Naive thymus-derived CD8-positive, alpha-beta T cell (primary cell): Measurements from ENCODE around the gene LIG3. TPM values are rescaled to one million over a fixed set of nuclear protein-coding genes. Genes with fewer than 3 reads are reported as not detected.
A peak's percentile ranks its signal among the peaks of the same experiment; 100 is the strongest.
"Not testable (repeated sequence)": the region's sequence is repeated elsewhere in the genome, so short reads cannot be mapped to it uniquely, and the experiment has no call there.

Experiments used
- ATAC-seq, 2 donors: fragments of 150-1000 bp; cut with Tn5 transposase in 1 of 2; sonication (Bioruptor Pico), chemical (Tn5 transposase) in 1 of 2; 1 replicate in 1 of 2; 2 replicates in 1 of 2; pipeline ENCODE4 v1.10.0; 2021; ENCODE audit warnings: mild to moderate bottlenecking in 2 of 2, moderate library complexity in 2 of 2
- POLR2A ChIA-PET: fragments of 350-600 bp; sonication (Branson Sonifier 250); formaldehyde crosslinking; loops from one replicate; lab custom pipeline; 2021; ENCODE audit warnings: antibody characterized with exemption; lab: Charles Lee
- DNase-seq, 10 donors: peaks; one replicate each; pipeline versions ENCODE4 v3.0.0 to v3.0.0-alpha.2; 2020 to 2022
- H3K27ac Mint-ChIP-seq, 10 donors: one replicate each; pipeline ENCODE4 v1.8.0; 2020 to 2022; ENCODE audit warnings: mild to moderate bottlenecking in 10 of 10, mixed read lengths in 10 of 10, moderate library complexity in 4 of 10, inconsistent platforms in 1 of 10
- H3K27me3 Mint-ChIP-seq, 5 donors: one replicate each; pipeline ENCODE4 v1.8.0; 2021 to 2022; ENCODE audit warnings: mixed read lengths in 5 of 5
- H3K36me3 Mint-ChIP-seq, 3 donors: one replicate each; pipeline ENCODE4 v1.8.0; 2020 to 2022; ENCODE audit warnings: mixed read lengths in 3 of 3, mild to moderate bottlenecking in 2 of 3, inconsistent platforms in 1 of 3
- H3K4me1 Mint-ChIP-seq, 4 donors: one replicate each; pipeline ENCODE4 v1.8.0; 2021 to 2022; ENCODE audit warnings: mixed read lengths in 4 of 4
- H3K4me3 Mint-ChIP-seq, 10 donors: one replicate each; pipeline ENCODE4 v1.8.0; 2020 to 2022; ENCODE audit warnings: mild to moderate bottlenecking in 10 of 10, mixed read lengths in 10 of 10, moderate library complexity in 6 of 10, inconsistent platforms in 1 of 10
- H3K9me3 Mint-ChIP-seq, 9 donors: one replicate each; pipeline ENCODE4 v1.8.0; 2020 to 2022; ENCODE audit warnings: mixed read lengths in 9 of 9, mild to moderate bottlenecking in 3 of 9, inconsistent platforms in 1 of 9, moderate library complexity in 1 of 9
- polyA plus RNA-seq, 3 donors: library from polyadenylated mRNA; unstranded; fragments of 300-500 nt; fragmentation: Illumina TruSeq; gene quantifications; one replicate each; pipeline ENCODE4 v1.2.3, GENCODE V29; 2021
- total RNA-seq, 8 experiments: library from RNA in 2 of 8; stranded (reverse) in 2 of 8; gene quantifications; one replicate each; pipeline ENCODE4 v1.2.3 and lab custom pipeline; 2021 to 2026

The LIG3 gene
- total and polyA plus RNA-seq, 5 experiments from 2014 or later: 12.2 to 51.7 (median 15.2) TPM

DNA sequence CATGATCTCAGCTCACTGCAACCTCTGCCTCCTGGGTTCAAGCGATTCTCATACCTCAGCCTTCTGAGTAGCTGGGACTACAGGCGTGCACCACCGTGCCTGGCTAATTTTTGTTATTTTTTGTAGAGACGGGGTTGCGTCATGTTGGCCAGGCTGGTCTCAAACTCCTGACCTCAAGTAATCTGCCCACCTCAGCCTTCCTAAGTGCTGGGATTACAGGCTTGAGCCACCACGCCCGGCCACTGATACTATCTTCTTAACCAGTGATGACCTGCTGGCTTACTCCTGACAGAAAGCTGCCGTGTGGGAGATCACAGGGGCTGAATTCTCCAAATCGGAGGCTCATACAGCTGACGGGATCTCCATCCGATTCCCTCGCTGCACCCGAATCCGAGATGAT is 20.7 kb downstream of the LIG3 start:
- H3K9me3 Mint-ChIP-seq, H3K27me3 Mint-ChIP-seq, H3K4me3 Mint-ChIP-seq, ATAC-seq, DNase-seq, H3K4me1 Mint-ChIP-seq: not testable (repeated sequence)
- H3K36me3 Mint-ChIP-seq: peaks cover 0 to 55% (median under 1%) of the 10 kb centered on the region in 3 donors
- peak overlapping the region in 5 of 10 donors; percentile 4 to 40 (median 38) for H3K27ac Mint-ChIP-seq
- POLR2A ChIA-PET: interaction anchor here (1.3 to 3.4 kb wide), 2 partner anchors 22 to 89 kb away, joined by 7 to 18 read pairs; no protein-coding TSS in a partner anchor

DNA sequence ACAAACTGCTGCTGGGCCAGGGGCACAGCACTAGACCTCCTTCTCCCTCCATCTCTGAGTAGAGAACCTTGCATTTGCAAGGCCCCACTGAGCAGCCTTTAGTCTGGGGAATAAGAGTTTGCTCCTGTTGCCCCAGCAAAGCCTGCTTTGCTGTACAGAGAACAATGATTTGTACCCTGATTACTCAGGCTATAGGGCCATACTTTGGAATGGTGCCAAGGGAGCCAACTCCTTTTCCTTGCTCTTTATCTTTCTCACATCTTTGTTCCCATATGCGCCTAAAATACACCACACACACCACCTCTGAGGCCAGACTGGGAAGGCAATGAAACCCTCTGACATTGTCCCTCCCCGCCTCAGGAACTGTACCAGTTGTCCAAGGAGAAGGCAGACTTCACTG is 21.2 kb downstream of the LIG3 start:
- H3K9me3 Mint-ChIP-seq: no peaks in the 10 kb centered on the region
- POLR2A ChIA-PET: no interaction called here

DNA sequence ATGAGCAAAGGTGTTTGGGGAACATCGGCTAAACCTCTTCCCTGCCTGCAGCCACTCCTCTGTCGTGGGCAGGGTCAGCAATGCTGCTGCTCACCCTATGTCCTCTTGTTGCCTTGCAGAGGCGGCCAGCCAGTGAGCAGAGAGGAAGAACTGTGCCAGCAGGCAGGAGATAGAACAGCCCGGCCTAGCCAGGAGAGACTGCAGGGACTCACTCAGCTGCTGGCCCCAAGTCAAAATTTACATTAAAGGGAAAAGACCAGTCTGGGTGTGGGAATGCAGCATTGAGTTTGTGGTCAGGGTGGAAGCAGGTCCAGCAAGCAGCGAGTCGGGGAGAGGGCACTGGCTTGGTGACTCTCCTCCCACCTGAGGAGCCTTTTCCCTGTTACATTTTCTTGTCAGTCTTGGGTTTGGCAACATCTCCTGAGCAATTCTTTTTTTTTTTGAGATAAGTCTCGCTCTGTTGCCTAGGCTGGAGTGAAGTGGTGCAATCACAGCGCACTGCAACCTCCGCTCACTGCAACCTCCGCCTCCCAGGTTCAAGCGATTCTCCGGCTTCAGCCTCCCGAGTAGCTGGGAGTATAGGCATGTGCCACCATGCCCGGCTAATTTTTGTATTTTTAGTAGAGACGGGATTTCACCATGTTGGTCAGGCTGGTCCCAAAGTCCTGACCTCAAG is 22.7 kb downstream of the LIG3 start:
- POLR2A ChIA-PET: no interaction called here
- DNase-seq (no peak), ATAC-seq (no peak)
- peaks cover 4 to 6% (median 5%) of the 10 kb centered on the region in 4 donors for H3K4me1 Mint-ChIP-seq
- no peaks in the 10 kb centered on the region for H3K9me3 Mint-ChIP-seq
- H3K27me3 Mint-ChIP-seq: no peaks in the 10 kb centered on the region
- H3K4me3 Mint-ChIP-seq: no peak overlapping the region
- peaks cover 0 to 67% (median 0%) of the 10 kb centered on the region in 3 donors for H3K36me3 Mint-ChIP-seq
- peak overlapping the region in 8 of 10 donors; percentile 20 to 74 (median 56) for H3K27ac Mint-ChIP-seq

More for the DNA sequence above, 21.2 kb downstream of the LIG3 start:
- no peak for DNase-seq
- peaks cover 4 to 6% (median 5%) of the 10 kb centered on the region in 4 donors for H3K4me1 Mint-ChIP-seq
- ATAC-seq: no peak
- no peaks in the 10 kb centered on the region for H3K27me3 Mint-ChIP-seq
- peak overlapping the region in 6 of 10 donors; percentile 26 to 67 (median 41) for H3K27ac Mint-ChIP-seq
- H3K36me3 Mint-ChIP-seq: peaks cover 0 to 54% (median 0%) of the 10 kb centered on the region in 3 donors
- H3K4me3 Mint-ChIP-seq: no peak overlapping the region

GRCh38 chr17:35003778-35004177 is 23.5 kb downstream of the LIG3 start:
- Mint-ChIP-seq H3K36me3 (peaks cover 0 to 65% (median 0%) of the 10 kb centered on the region in 3 donors), H3K9me3 (no peaks in the 10 kb centered on the region), H3K4me3 (no peak overlapping the region), H3K27ac (peak overlapping the region in 7 of 10 donors; percentile 3 to 87 (median 49)), H3K27me3 (no peaks in the 10 kb centered on the region), H3K4me1 (peaks cover 0 to 6% (median 0%) of the 10 kb centered on the region in 4 donors)
- POLR2A ChIA-PET: interaction anchor here (2.0 kb wide), 1 partner anchor 19 kb away, joined by 5 read pairs; no protein-coding TSS in a partner anchor
- DNase-seq (no peak), ATAC-seq (no peak)

DNA sequence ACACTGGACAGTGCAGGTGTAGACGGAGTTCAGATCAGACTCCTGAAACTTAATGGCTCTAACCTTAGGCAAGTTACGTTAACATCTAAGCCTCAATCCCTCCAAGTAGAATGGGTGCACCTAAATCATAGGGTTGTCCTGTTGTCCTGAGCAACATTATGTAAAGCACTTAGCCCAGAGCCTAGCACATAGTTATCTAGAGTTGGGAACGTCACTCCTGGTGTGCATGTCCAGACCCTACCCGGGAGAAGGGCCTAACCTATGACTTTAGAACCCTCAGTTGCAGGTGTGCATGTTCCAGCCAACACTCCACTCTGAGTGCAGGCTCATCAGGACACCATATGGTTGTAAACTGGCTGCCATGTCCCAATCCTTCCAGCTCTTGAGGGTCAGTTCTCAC is 26.0 kb downstream of the LIG3 start:
- Mint-ChIP-seq H3K4me1 (peaks cover 0 to 7% (median 0%) of the 10 kb centered on the region in 4 donors), H3K9me3 (no peaks in the 10 kb centered on the region)
- POLR2A ChIA-PET: interaction anchor here (0.7 to 1.0 kb wide), 2 partner anchors 13 to 38 kb away, joined by 3 read pairs; no protein-coding TSS in a partner anchor

DNA sequence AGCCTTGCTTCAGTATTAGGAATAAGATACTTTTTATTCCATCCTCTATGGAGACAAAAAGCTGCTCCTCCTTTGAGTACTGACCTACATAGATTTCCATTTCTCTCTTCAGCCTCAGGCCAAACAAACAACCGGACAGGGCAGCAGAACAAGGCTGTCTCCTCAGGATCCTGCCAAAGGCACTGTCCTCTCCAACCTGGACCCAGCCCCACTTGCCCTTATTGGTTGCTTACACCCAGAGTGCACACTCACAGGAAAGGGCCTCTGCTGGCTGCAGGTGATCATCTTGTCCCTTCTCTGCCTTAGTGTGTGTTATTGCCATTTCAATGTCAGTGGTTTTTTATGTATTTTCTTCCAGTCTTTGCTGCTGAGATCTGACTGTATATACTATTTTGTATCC is 26.6 kb downstream of the LIG3 start:
- Mint-ChIP-seq H3K36me3 (peaks cover 0 to 71% (median 1%) of the 10 kb centered on the region in 3 donors), H3K27me3 (no peaks in the 10 kb centered on the region), H3K9me3 (no peaks in the 10 kb centered on the region), H3K4me3 (no peak overlapping the region), H3K4me1 (peaks cover 0 to 7% (median 2%) of the 10 kb centered on the region in 4 donors), H3K27ac (peak overlapping the region; percentile 2 to 83 (median 64))
- no peak for ATAC-seq
- POLR2A ChIA-PET: interaction anchor here (0.7 to 1.0 kb wide), 2 partner anchors 13 to 37 kb away, joined by 3 read pairs; no protein-coding TSS in a partner anchor
- DNase-seq: no peak

More for the DNA sequence above, 26.0 kb downstream of the LIG3 start:
- Mint-ChIP-seq H3K4me3 (no peak overlapping the region), H3K27ac (peak overlapping the region in 8 of 10 donors; percentile 9 to 74 (median 44)), H3K27me3 (no peaks in the 10 kb centered on the region), H3K36me3 (peaks cover 0 to 71% (median 1%) of the 10 kb centered on the region in 3 donors)
- ATAC-seq (no peak), DNase-seq (no peak)

- no peaks in the 10 kb centered on the region for H3K9me3 Mint-ChIP-seq
- peaks cover 0 to 80% (median 3%) of the 10 kb centered on the region in 3 donors for H3K36me3 Mint-ChIP-seq
- DNase-seq: no peak
- H3K27ac Mint-ChIP-seq: peak overlapping the region in 4 of 10 donors; percentile 18 to 78 (median 40)
- ATAC-seq: no peak
- POLR2A ChIA-PET: interaction anchor here (0.7 to 1.9 kb wide), 3 partner anchors 13 to 48 kb away, joined by 3 to 8 read pairs (median 5); no protein-coding TSS in a partner anchor
- H3K4me1 Mint-ChIP-seq: peaks cover 0 to 4% (median 2%) of the 10 kb centered on the region in 4 donors
- H3K27me3 Mint-ChIP-seq: no peaks in the 10 kb centered on the region
- no peak overlapping the region for H3K4me3 Mint-ChIP-seq
These were observed 29.8 kb downstream of the LIG3 start for GRCh38 chr17:35010093-35010492.

GRCh38 chr17:35011671-35012216 is 31.4 kb downstream of the LIG3 start:
- Mint-ChIP-seq H3K27ac (peak overlapping the region in 9 of 10 donors; percentile 14 to 69 (median 43)), H3K9me3 (no peaks in the 10 kb centered on the region), H3K4me3 (no peak overlapping the region), H3K27me3 (no peaks in the 10 kb centered on the region), H3K4me1 (peaks cover 0 to 4% (median 2%) of the 10 kb centered on the region in 4 donors), H3K36me3 (peaks cover 0 to 88% (median 16%) of the 10 kb centered on the region in 3 donors)
- POLR2A ChIA-PET: interaction anchor here (0.5 to 2.2 kb wide), 2 partner anchors 11 to 571 kb away, joined by 3 to 7 read pairs; no protein-coding TSS in a partner anchor
- ATAC-seq (no peak), DNase-seq (no peak)

DNA sequence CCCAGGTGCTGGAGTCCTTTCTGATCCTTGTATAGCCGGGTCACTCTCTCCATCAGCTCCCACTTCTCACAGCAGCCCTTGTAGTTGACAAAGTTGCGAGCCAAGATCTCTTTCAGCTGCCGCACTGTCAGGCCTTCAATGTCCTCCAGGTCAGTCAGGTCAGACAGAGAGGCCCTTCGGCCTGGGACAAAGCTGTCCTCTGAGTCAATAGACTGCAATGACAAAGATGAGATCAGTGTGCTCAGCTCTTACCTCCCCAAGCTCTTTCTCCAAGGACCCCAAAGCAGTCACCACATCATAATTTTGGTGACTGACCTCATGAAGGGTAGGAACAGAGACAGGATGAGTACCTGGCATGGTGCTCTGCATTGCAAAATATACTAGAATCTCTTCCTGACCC is 36.1 kb downstream of the LIG3 start:
- no peak overlapping the region for H3K4me3 Mint-ChIP-seq
- H3K27ac Mint-ChIP-seq: no peak overlapping the region
- no peaks in the 10 kb centered on the region for H3K27me3 Mint-ChIP-seq
- POLR2A ChIA-PET: interaction anchor here (0.7 to 0.9 kb wide), 2 partner anchors 88 to 103 kb away, joined by 3 read pairs; no protein-coding TSS in a partner anchor
- peaks cover 0 to 91% (median 24%) of the 10 kb centered on the region in 3 donors for H3K36me3 Mint-ChIP-seq
- no peak for DNase-seq
- no peaks in the 10 kb centered on the region for H3K9me3 Mint-ChIP-seq
- H3K4me1 Mint-ChIP-seq: peaks cover 2 to 28% (median 21%) of the 10 kb centered on the region in 4 donors
- no peak for ATAC-seq

DNA sequence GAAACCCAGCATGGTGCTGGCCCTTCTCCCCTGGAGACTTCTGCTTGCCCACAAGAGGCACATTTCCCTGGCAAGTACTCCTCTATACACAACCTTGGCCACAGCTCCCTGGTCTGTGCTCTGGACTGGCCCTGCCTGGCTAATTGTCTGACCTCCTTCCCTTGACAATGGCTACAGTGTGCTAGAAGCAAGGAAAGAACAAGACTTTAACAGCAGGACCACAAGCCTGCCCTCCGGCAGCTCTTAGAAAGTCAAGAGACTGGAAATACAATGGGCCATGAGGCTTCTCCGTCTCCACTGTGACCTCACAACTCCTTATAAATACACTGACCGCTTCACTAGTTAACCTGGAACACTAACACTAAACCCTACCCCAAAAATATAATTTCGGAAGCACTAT is 36.7 kb downstream of the LIG3 start:
- Mint-ChIP-seq H3K27me3 (no peaks in the 10 kb centered on the region), H3K27ac (peak overlapping the region in 3 of 10 donors; percentile 2 to 63 (median 26)), H3K4me1 (peaks cover 2 to 32% (median 28%) of the 10 kb centered on the region in 4 donors), H3K4me3 (no peak overlapping the region), H3K36me3 (peaks cover 0 to 87% (median 24%) of the 10 kb centered on the region in 3 donors), H3K9me3 (no peaks in the 10 kb centered on the region)
- POLR2A ChIA-PET: interaction anchor here (0.9 kb wide), 1 partner anchor 102 kb away, joined by 3 read pairs; no protein-coding TSS in a partner anchor
- DNase-seq (no peak), ATAC-seq (no peak)

DNA sequence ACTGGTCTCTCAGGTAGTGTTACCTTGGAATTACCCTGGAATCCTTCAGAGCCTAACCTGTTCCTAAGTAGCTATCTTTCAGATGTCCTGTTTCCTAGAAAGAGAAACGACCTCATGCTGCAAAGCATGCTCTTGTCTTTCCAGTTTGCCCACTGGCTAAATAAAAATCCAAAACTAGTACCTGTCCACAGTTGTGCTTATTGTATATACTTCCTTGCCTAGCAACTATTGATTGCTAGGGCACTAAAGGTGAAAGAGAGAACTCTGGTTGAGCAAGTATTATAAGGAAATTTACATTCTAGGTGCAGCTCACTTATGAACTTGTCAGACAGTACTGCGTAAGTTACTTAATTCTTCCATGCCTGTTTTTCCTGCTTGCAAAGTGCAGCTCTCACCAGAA is 38.5 kb downstream of the LIG3 start:
- H3K36me3 Mint-ChIP-seq: peaks cover 0 to 72% (median 23%) of the 10 kb centered on the region in 3 donors
- H3K9me3 Mint-ChIP-seq: no peaks in the 10 kb centered on the region
- DNase-seq (no peak), ATAC-seq (no peak)
- no peaks in the 10 kb centered on the region for H3K27me3 Mint-ChIP-seq
- H3K27ac Mint-ChIP-seq: peak overlapping the region in 3 of 10 donors; percentile 22 to 98 (median 52)
- no peak overlapping the region for H3K4me3 Mint-ChIP-seq
- POLR2A ChIA-PET: interaction anchor here (1.2 to 1.4 kb wide), 2 partner anchors 12 to 37 kb away, joined by 3 read pairs; no protein-coding TSS in a partner anchor
- peaks cover 11 to 50% (median 46%) of the 10 kb centered on the region in 4 donors for H3K4me1 Mint-ChIP-seq

DNA sequence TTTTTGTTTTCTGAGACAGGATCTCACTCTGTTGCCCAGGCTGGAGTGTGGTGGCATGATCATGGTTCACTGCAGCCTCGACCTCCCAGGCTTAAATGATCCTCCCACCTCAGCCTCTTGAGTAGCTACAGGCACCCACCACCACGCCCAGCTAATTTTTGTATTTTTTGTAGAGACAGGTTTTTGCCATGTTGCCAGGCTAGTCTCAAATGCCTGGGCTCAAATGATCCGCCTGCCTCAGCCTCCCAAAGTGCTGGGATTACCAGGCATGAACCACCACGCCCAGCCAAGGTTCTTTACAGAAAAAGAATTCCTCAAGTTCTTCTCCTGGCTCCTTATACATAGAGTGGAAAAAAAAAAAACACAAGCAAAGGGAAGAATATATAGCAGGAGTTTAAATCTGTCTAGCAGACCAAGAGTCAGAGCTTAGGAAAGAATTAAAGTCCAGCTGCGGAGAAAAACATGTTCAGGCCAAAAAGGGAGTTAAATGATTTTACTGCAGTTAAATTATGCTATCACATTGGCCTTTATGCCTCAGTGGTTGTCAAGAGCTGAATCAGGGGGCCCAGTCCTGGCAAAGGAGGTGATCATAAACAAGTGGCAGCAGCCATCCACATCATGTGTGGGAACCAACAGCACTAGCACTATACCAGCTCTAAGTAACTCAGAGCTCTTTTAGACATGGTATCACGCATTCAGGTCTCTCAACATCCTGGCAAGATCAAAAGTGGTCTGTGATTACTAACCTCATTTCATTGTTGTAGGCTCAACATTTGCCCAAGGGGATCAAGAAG is 39.3 kb downstream of the LIG3 start:
- H3K9me3 Mint-ChIP-seq: no peaks in the 10 kb centered on the region
- H3K27me3 Mint-ChIP-seq: no peaks in the 10 kb centered on the region
- peaks cover 0 to 68% (median 23%) of the 10 kb centered on the region in 3 donors for H3K36me3 Mint-ChIP-seq
- POLR2A ChIA-PET: interaction anchor here (1.0 to 1.4 kb wide), 3 partner anchors 13 to 36 kb away, joined by 3 read pairs; no protein-coding TSS in a partner anchor
- H3K27ac Mint-ChIP-seq: peak overlapping the region; percentile 3 to 98 (median 68)
- DNase-seq (no peak), ATAC-seq (no peak)
- H3K4me1 Mint-ChIP-seq: peaks cover 11 to 56% (median 50%) of the 10 kb centered on the region in 4 donors
- no peak overlapping the region for H3K4me3 Mint-ChIP-seq
